HepG2 (cell line): ENCODE data around the gene BCCIP. TPM values are rescaled to one million over a fixed set of nuclear protein-coding genes. Genes with fewer than 3 reads are reported as not detected.
A peak's percentile ranks its signal among the peaks of the same experiment; 100 is the strongest.

ENCODE experiments used
- ATAC-seq: fragments of 200-7000 bp; cut with Tn5 transposase; 3 replicates; pipeline ENCODE4 v1.9.1; 2020; ENCODE audit warnings: mild to moderate bottlenecking, moderate library complexity
- Bru-seq: library from RNA; stranded (reverse); fragments of 400-500 nt; gene quantifications from one replicate; lab custom pipeline; 2021; lab: Mats Ljungman, UMichigan
- BruChase-seq, 2 experiments: library from RNA; stranded (reverse); fragments of 400-500 nt; gene quantifications; one replicate each; lab custom pipeline; 2021; lab: Mats Ljungman, UMichigan
- BruUV-seq: library from RNA; stranded (reverse); fragments of 400-500 nt; replicated peaks from 2 replicates; lab custom pipeline; 2021; lab: Mats Ljungman, UMichigan
- CTCF ChIA-PET: fragments of 300-600 bp; formaldehyde crosslinking; extraction: SDS; loops from one replicate; lab custom pipeline; 2021; ENCODE audit warnings: low total read pairs, inconsistent platforms, low intra/inter-chr PET ratio; lab: Yijun Ruan, JAX
- POLR2A ChIA-PET: fragments of 350-600 bp; sonication (Branson Sonifier 250); formaldehyde crosslinking; loops from one replicate; lab custom pipeline; 2020; ENCODE audit warnings: antibody characterized with exemption, inconsistent platforms; lab: Yijun Ruan, JAX
- DNase-seq: peaks from one replicate; pipeline ENCODE4 v3.0.0-alpha.2; 2015; ENCODE audit warnings: low spot score
- FAIRE-seq: peaks from 3 replicates; lab custom pipeline; 2011; peaks lifted over from hg19 to GRCh38; lab: Jason Lieb, UNC
- H2AFZ ChIP-seq: one replicate; pipeline ENCODE4 v1.6.1; 2011; ENCODE audit warnings: low read length, inconsistent platforms
- H3K27ac ChIP-seq: fragments of 300-600 bp; 3 replicates; pipeline ENCODE4 v1.8.0; 2011; ENCODE audit warnings: mixed run types, mild to moderate bottlenecking, mixed read lengths, low read length, inconsistent platforms; ENCODE audit not compliant: insufficient read depth; ENCODE audit errors: extremely low read length
- H3K27me3 ChIP-seq, 2 experiments: fragments of 200-600 bp in 1 of 2; 2 replicates in 1 of 2; 3 replicates in 1 of 2; pipeline versions ENCODE4 v1.6.0 to v1.8.0; 2011; ENCODE audit warnings: low read length in 2 of 2, mild to moderate bottlenecking in 2 of 2, moderate library complexity in 2 of 2, inconsistent platforms in 1 of 2; ENCODE audit not compliant: insufficient read depth in 2 of 2, control insufficient read depth in 1 of 2
- H3K36me3 ChIP-seq, 2 experiments: fragments of 200-600 bp in 1 of 2; replicated peaks in 1 of 2; 2 replicates in 1 of 2; 3 replicates in 1 of 2; pipeline versions ENCODE4 v1.5.1 to v1.8.0; 2011; ENCODE audit warnings: low read length in 2 of 2, inconsistent platforms in 1 of 2; ENCODE audit not compliant: insufficient read depth in 2 of 2, control insufficient read depth in 1 of 2
- H3K4me1 ChIP-seq: 2 replicates; pipeline ENCODE4 v1.5.1; 2012; ENCODE audit warnings: low read length, inconsistent platforms; ENCODE audit not compliant: insufficient read depth
- H3K4me2 ChIP-seq: 2 replicates; pipeline ENCODE4 v1.6.0; 2011; ENCODE audit warnings: low read depth, low read length, inconsistent platforms
- H3K4me3 ChIP-seq, 3 experiments: fragments of 200-600 bp in 1 of 3; sonication (generic), shearing (Covaris generic) in 1 of 3; replicated peaks in 1 of 3; 2 replicates each; pipeline ENCODE4 v1.5.1; 2011 to 2016; ENCODE audit warnings: low read length in 3 of 3, inconsistent platforms in 2 of 3, low read depth in 2 of 3, mild to moderate bottlenecking in 2 of 3, control low read depth in 1 of 3, mixed read lengths in 1 of 3; ENCODE audit not compliant: insufficient read depth in 1 of 3
- H3K79me2 ChIP-seq: one replicate; pipeline ENCODE4 v1.6.1; 2011; ENCODE audit warnings: low read length, inconsistent platforms; ENCODE audit not compliant: insufficient read depth
- H3K9ac ChIP-seq: 2 replicates; pipeline ENCODE4 v1.6.0; 2011; ENCODE audit warnings: mild to moderate bottlenecking, low read depth, low read length, inconsistent platforms; ENCODE audit not compliant: insufficient read depth
- H3K9me3 ChIP-seq: 2 replicates; pipeline ENCODE4 v1.5.1; 2012; ENCODE audit warnings: mild to moderate bottlenecking, low read length
- H4K20me1 ChIP-seq: 2 replicates; pipeline ENCODE4 v1.6.0; 2011; ENCODE audit warnings: inconsistent platforms, mild to moderate bottlenecking, low read length, moderate library complexity; ENCODE audit not compliant: insufficient read depth
- ELF1 ChIP-seq: sonication (generic); formaldehyde crosslinking; IDR thresholded peaks from 2 replicates; pipeline ENCODE4 v1.4.0; 2020; ENCODE audit warnings: missing genetic modification reagents
- MAFF ChIP-seq: IDR thresholded peaks from 2 replicates; pipeline ENCODE4 v1.6.1; 2011; ENCODE audit warnings: low read depth, low read length, improper control_type of control experiment
- MXI1 ChIP-seq: IDR thresholded peaks from 3 replicates; pipeline ENCODE4 v1.6.1; 2012; ENCODE audit warnings: low read depth, low read length, inconsistent platforms, borderline replicate concordance
- SP1 ChIP-seq, 2 experiments: fragments of 450-650 bp in 1 of 2; sonication (generic) in 1 of 2; formaldehyde crosslinking in 1 of 2; IDR thresholded peaks; 2 replicates each; pipeline versions ENCODE4 v1.4.0 to v1.6.1; 2016 to 2020; ENCODE audit warnings: missing genetic modification reagents in 1 of 2
- WIZ ChIP-seq: sonication (generic); formaldehyde crosslinking; IDR thresholded peaks from 2 replicates; pipeline ENCODE4 v1.5.1; 2020; ENCODE audit warnings: mild to moderate bottlenecking, missing genetic modification reagents
- ZBTB7B ChIP-seq: sonication (generic); formaldehyde crosslinking; IDR thresholded peaks from 2 replicates; pipeline ENCODE4 v1.4.0; 2020; ENCODE audit warnings: missing genetic modification reagents
- ZNF350 ChIP-seq: sonication (generic); formaldehyde crosslinking; IDR thresholded peaks from 2 replicates; pipeline ENCODE4 v1.4.0; 2020; ENCODE audit warnings: mild to moderate bottlenecking, low read depth, missing genetic modification reagents, borderline replicate concordance
- ZNF619 ChIP-seq: sonication (generic); formaldehyde crosslinking; IDR thresholded peaks from 2 replicates; pipeline ENCODE4 v1.4.0; 2020; ENCODE audit warnings: mild to moderate bottlenecking, missing genetic modification reagents
- ZNF883 ChIP-seq: sonication (generic); formaldehyde crosslinking; IDR thresholded peaks from 2 replicates; pipeline ENCODE4 v1.5.1; 2020; ENCODE audit warnings: mild to moderate bottlenecking, missing genetic modification reagents; ENCODE audit errors: not compliant biosample characterization
- WGBS: methylation state at CpG from one replicate; pipeline ENCODE4 v1.1.6; 2017; ENCODE audit warnings: low lambda C conversion rate; 5-methylcytosine and 5-hydroxymethylcytosine counted together
- in situ Hi-C: cut with HindIII; loops from 2 replicates; pipeline ENCODE4 v1.10.0; 2017; ENCODE audit warnings: low pct_unique_long_range_greater_than_20kb; ENCODE audit not compliant: extremely low pct_ligation_motif_present
- intact Hi-C: fragments of 100-400 bp; cut with micrococcal nuclease; formaldehyde crosslinking; loops from one replicate; pipeline ENCODE4 v1.10.0; 2022; ENCODE audit not compliant: unreplicated experiment
- long read RNA-seq, 2 experiments: library from RNA in 1 of 2; library from polyadenylated mRNA in 1 of 2; stranded (forward) in 1 of 2; unstranded in 1 of 2; transcript quantifications; one replicate each; pipeline ENCODE4 v2.0.0, GENCODE V29; 2019 to 2022
- polyA minus RNA-seq, 3 experiments: library from RNA; depleted of rRNA, polyadenylated mRNA; stranded (reverse); fragments of >200 nt; gene quantifications; 2 replicates each; pipeline ENCODE4 v1.2.3, GENCODE V29; 2011; ENCODE audit warnings: low replicate concordance in 1 of 3
- polyA plus RNA-seq, 8 experiments: library from polyadenylated mRNA; depleted of rRNA in 3 of 8; stranded (reverse) in 7 of 8; unstranded in 1 of 8; fragments of >200 nt; fragmentation: Illumina TruSeq in 4 of 8; extraction: Trizol in 4 of 8; gene quantifications; 2 replicates each; pipeline versions ENCODE4 v1.2.1 to v1.2.3, GENCODE V29; 2011 to 2016; ENCODE audit warnings: low read depth in 4 of 8, missing spikeins in 1 of 8, mixed read lengths in 1 of 8; ENCODE audit not compliant: insufficient read depth in 1 of 8
- total RNA-seq, 5 experiments: library from RNA; depleted of rRNA; stranded (reverse); fragments of >200 nt; fragmentation: Illumina TruSeq; extraction: Trizol; gene quantifications; 2 replicates each; pipeline ENCODE4 v1.2.3, GENCODE V29; 2016; ENCODE audit warnings: low read depth in 1 of 5
- TF ChIP-seq, protein P1 (sequence below): sonication (generic); formaldehyde crosslinking; IDR thresholded peaks from 2 replicates; pipeline ENCODE4 v1.4.0; 2020; ENCODE audit warnings: missing genetic modification reagents, borderline replicate concordance

BCCIP gene
- total RNA-seq (2016; rRNA removed; fragmentation: Illumina TruSeq; extraction: Trizol) (132 and 213 TPM in 2 replicates), polyA plus RNA-seq (2011; rRNA removed) (26.7 and 37.0 TPM in 2 replicates), polyA minus RNA-seq (2011; rRNA and poly(A)+ RNA removed; ENCODE audit: low replicate concordance) (6.6 and 17.6 TPM in 2 replicates), Bru-seq, nascent RNA (percentile 80 among the genes with signal in this experiment), BruChase-seq, experiment 1, labeled RNA remaining after a 6-hour chase (percentile 86 among the genes with signal in this experiment), BruChase-seq, experiment 2, labeled RNA remaining after a 2-hour chase (percentile 79 among the genes with signal in this experiment)
- total RNA-seq (2016; cell fraction: cytosol; rRNA removed; fragmentation: Illumina TruSeq; extraction: Trizol; ENCODE audit: low read depth), result 17.4 and 24.2 TPM in 2 replicates
- total RNA-seq (2016; cell fraction: insoluble cytoplasmic fraction; rRNA removed; fragmentation: Illumina TruSeq; extraction: Trizol), result 136 and 219 TPM in 2 replicates
- 40.5 and 51.6 TPM in 2 replicates for total RNA-seq (2016; cell fraction: membrane; rRNA removed; fragmentation: Illumina TruSeq; extraction: Trizol)
- total RNA-seq (2016; cell fraction: nucleus; rRNA removed; fragmentation: Illumina TruSeq; extraction: Trizol), result 63.3 and 64.0 TPM in 2 replicates
- polyA plus RNA-seq (2011; cell fraction: cytosol; rRNA removed), result 14.9 and 21.5 TPM in 2 replicates
- polyA plus RNA-seq (2011; cell fraction: nucleus; rRNA removed), result 7.8 and 12.0 TPM in 2 replicates
- 64.4 and 87.4 TPM in 2 replicates for polyA plus RNA-seq (2012)
- polyA plus RNA-seq (2016; cell fraction: cytosol; fragmentation: Illumina TruSeq; extraction: Trizol; ENCODE audit: low read depth), result 14.5 and 16.3 TPM in 2 replicates
- polyA plus RNA-seq (2016; cell fraction: insoluble cytoplasmic fraction; fragmentation: Illumina TruSeq; extraction: Trizol; ENCODE audit: low read depth), result 249 and 275 TPM in 2 replicates
- 32.1 and 34.9 TPM in 2 replicates for polyA plus RNA-seq (2016; cell fraction: membrane; fragmentation: Illumina TruSeq; extraction: Trizol; ENCODE audit: low read depth)
- polyA plus RNA-seq (2016; cell fraction: nucleus; fragmentation: Illumina TruSeq; extraction: Trizol; ENCODE audit: insufficient read depth, low read depth), result 98.8 and 100 TPM in 2 replicates
- polyA minus RNA-seq (2011; cell fraction: cytosol; rRNA and poly(A)+ RNA removed), result 18.2 and 19.3 TPM in 2 replicates
- 42.0 and 46.0 TPM in 2 replicates for polyA minus RNA-seq (2011; cell fraction: nucleus; rRNA and poly(A)+ RNA removed)
- long read RNA-seq, experiment 1, transcript BCCIP-202 (7 exons, 2,337 nt), result minor isoform, 13 of 145 reads
- long read RNA-seq, experiment 1, transcript BCCIP-203 (8 exons, 1,433 nt), result minor isoform, 41 of 145 reads
- long read RNA-seq, experiment 1, transcript BCCIP-201 (7 exons, 1,236 nt), result major isoform, 76 of 145 reads
- long read RNA-seq, experiment 1, partial matches to known transcripts, result 13 of 145 reads
- long read RNA-seq, experiment 1, other reads (novel, unspliced or antisense), result 2 of 145 reads
- long read RNA-seq, experiment 2, transcript BCCIP-201 (7 exons, 1,236 nt), result major isoform, 76 of 143 reads
- long read RNA-seq, experiment 2, transcript BCCIP-202 (7 exons, 2,337 nt), result minor isoform, 9 of 143 reads
- long read RNA-seq, experiment 2, transcript BCCIP-203 (8 exons, 1,433 nt), result minor isoform, 16 of 143 reads
- long read RNA-seq, experiment 2, partial matches to known transcripts, result 28 of 143 reads
- long read RNA-seq, experiment 2, other reads (novel, unspliced or antisense), result 14 of 143 reads

DNA sequence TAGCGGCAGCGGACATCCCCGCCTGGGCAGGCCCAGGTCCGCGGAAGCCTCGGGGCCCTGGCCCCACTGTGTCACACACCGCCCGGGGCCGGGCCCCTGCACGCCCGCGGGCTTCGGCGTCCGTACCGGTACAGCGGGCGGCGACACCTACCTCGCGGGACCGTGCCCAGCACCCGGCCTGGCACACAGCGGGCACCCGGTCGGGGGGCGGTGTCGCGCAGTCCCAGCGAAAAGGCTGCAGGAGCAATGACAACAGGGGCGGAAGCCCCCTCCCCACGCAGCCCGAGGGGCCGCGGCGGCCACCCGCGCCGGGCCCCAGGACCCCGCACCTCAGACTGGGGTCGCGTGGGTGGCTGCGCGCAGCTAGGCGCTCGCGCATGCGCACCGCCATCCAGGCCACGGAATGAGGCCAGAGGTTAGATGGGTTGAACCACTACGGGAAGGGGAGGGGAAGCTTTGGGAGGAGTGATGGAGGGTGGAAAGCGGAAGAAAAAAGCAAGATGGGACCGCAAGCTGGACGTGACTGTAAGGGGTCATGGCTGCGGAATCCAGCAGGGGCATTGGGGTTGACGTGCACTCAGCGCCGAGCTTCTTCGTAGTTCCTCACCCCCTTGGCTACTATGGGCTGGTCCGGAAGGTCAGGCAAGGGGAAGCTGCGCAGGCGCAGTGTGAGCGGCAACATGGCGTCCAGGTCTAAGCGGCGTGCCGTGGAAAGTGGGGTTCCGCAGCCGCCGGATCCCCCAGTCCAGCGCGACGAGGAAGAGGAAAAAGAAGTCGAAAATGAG is at the start of gene BCCIP, which contains the start of gene UROS:
BCCIP (plus strand) TSS at position 669 of the 785 bp plus-strand sequence; CDS start at position 681, 12 bp downstream.
UROS (minus strand) TSS at position 381 of the 785 bp plus-strand sequence. CDS start 6,759 bp downstream, outside the sequence.
- Histone ChIP-seq H3K36me3 (peaks cover 11 to 12% of the 10 kb centered on the region in 2 experiments), H3K4me2 (peak within 1 kb of the TSS; percentile 85), H2AFZ (peak within 1 kb of the TSS; percentile 100), H3K9me3 (no peaks in the 10 kb centered on the region), H3K4me1 (peaks cover 52% of the 10 kb centered on the region), H4K20me1 (peaks cover 10% of the 10 kb centered on the region; the same call in 1 of the 2 replicates), H3K79me2 (peaks cover 45% of the 10 kb centered on the region), H3K27ac (peak within 1 kb of the TSS; percentile 95), H3K27me3 (no peaks in the 10 kb centered on the region; a peak in 1 of 5 replicates), H3K9ac (peak within 1 kb of the TSS; percentile 98), H3K4me3 (peak within 1 kb of the TSS; percentile 89 to 92 (median 91))
- intact Hi-C loops, result loop anchor here (10.0 kb wide), 2 partner anchors 48 to 78 kb away; partner anchors contain the start of gene MMP21
- BruUV-seq, result no TSS peak
- ChIA-PET CTCF (no interaction called here), POLR2A (interaction anchor here (0.9 to 2.0 kb wide), 5 partner anchors 9 to 45 kb away, joined by 3 to 9 read pairs (median 5); no protein-coding TSS in a partner anchor)
- DNase-seq (peak; percentile 85), ATAC-seq (peak; percentile 87), FAIRE-seq (no peak)
- under 1% methylated on average over 48 of the region's 74 CpGs for WGBS
- in situ Hi-C loops, result no loop called here
- TF ChIP-seq ZNF350 (CRISPR knock-in tag) (peak; percentile 38; the same call in 1 of the 2 replicates), ELF1 (CRISPR knock-in tag) (peak; percentile 56; the same call in 1 of the 2 replicates), ZBTB7B (CRISPR knock-in tag) (peak; percentile 89), SP1 (IDR thresholded peaks at IDR 0.05) (no peak), SP1 (CRISPR knock-in tag; IDR thresholded peaks at IDR 0.05) (peak; percentile 17; the same call in 1 of the 2 replicates), MXI1 (peak; percentile 80; the same call in 2 of the 3 replicates), ZNF619 (CRISPR knock-in tag) (peak; percentile 83; the same call in 1 of the 2 replicates), MAFF (no peak), WIZ (CRISPR knock-in tag) (no peak; the same call in 1 of the 2 replicates), ZNF883 (CRISPR knock-in tag) (peak; percentile 95)
- TF ChIP-seq, protein P1, sequence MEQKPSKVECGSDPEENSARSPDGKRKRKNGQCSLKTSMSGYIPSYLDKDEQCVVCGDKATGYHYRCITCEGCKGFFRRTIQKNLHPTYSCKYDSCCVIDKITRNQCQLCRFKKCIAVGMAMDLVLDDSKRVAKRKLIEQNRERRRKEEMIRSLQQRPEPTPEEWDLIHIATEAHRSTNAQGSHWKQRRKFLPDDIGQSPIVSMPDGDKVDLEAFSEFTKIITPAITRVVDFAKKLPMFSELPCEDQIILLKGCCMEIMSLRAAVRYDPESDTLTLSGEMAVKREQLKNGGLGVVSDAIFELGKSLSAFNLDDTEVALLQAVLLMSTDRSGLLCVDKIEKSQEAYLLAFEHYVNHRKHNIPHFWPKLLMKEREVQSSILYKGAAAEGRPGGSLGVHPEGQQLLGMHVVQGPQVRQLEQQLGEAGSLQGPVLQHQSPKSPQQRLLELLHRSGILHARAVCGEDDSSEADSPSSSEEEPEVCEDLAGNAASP (CRISPR knock-in tag), result peak; percentile 31; the same call in 1 of the 2 replicates
